ENCODE results near the gene ANKS1B.

ANKS1B gene

GRCh38 chr12:98698603-98699463 lies 1285.9 kb downstream of the ANKS1B start:
- DNase-seq (ENCODE audit: low read depth in 2 of 2, low spot score in 1 of 2), result no peak

DNA sequence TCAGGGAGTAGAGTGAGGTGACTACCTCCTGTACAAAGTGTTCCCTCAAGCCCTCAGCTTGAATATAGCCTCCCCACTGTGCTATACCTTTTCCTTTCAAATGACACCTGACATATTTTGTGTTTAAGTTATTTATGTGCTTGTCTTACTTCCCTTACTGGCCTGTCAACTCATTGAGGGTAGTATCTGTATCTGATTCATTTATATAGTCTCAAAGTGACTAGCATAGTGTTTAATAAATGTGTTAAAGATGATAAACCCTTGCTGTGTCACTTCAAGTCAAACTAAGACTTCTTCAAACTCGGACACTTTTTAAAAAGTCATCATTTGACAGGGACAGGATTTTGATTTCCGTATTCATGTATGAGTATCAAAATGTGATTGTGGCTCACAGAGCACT lies 1287.5 kb downstream of the ANKS1B start:
- no peak for DNase-seq (ENCODE audit: low read depth in 2 of 2, low spot score in 1 of 2)

DNA sequence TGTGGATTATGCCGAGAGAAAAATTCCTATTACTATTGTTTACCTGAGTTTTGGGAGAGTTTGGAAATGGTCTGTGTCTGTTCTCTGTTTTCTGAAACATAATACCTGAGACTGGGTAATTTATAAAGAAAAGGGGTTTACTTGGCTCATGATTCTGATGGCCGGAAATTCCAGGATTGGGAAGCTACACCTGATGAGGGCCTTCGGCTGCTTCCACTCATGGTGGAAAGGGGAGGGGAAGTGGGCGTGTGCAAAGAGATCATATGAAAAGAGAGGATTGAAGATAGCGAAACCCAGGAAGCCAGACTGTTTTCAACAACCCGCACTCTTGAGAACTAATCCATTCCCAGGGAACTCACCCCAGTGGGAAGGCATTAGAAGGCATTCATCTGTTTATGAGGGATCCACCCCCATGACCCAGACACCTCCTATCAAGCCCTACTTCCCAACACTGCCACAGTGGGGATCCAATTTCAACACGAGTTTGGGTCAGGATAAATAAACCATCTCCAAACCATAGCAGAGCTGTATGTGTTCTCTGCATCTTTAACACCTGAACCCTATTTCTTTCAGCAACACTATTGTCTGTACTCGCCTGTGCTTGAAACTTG lies 1288.6 kb downstream of the ANKS1B start:
- DNase-seq (ENCODE audit: low read depth in 2 of 2, low spot score in 1 of 2), result no peak

DNA sequence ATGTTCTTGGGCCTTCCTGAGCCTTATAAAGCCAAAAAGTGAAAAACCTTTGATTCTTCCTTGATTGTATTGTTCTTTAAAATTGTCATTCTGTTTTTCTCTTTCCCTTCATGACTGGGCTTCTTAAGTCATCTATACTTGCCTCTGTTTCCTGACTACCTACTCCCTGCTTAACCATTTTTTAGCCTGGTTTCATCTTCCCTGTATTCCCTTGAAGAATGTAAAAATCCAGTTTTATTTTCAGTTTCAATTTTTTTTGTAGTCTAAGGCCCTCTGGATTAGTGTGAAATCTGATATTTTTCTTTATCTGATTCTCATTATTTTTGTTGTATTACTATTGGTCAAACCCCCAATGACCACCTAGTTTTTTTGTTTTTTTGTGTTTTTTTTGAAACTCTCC lies 1293.4 kb downstream of the ANKS1B start:
- no peak for DNase-seq (ENCODE audit: low read depth in 2 of 2, low spot score in 1 of 2)

GRCh38 chr12:98686603-98687002 lies 1298.1 kb downstream of the ANKS1B start:
- DNase-seq (ENCODE audit: low read depth in 2 of 2, low spot score in 1 of 2), result no peak

Data from stimulated activated CD8-positive, alpha-beta memory T cell treated with anti-CD3 and anti-CD28 coated beads, Interleukin-4, amount 100 ng/mL, for 1 hour (primary cell).